D341Med (cell line): Measurements from ENCODE around the gene PLPPR5.

Experiments
- DNase-seq: peaks from one replicate; pipeline ENCODE4 v3.0.0; 2012; ENCODE audit warnings: low spot score

The PLPPR5 gene

DNA sequence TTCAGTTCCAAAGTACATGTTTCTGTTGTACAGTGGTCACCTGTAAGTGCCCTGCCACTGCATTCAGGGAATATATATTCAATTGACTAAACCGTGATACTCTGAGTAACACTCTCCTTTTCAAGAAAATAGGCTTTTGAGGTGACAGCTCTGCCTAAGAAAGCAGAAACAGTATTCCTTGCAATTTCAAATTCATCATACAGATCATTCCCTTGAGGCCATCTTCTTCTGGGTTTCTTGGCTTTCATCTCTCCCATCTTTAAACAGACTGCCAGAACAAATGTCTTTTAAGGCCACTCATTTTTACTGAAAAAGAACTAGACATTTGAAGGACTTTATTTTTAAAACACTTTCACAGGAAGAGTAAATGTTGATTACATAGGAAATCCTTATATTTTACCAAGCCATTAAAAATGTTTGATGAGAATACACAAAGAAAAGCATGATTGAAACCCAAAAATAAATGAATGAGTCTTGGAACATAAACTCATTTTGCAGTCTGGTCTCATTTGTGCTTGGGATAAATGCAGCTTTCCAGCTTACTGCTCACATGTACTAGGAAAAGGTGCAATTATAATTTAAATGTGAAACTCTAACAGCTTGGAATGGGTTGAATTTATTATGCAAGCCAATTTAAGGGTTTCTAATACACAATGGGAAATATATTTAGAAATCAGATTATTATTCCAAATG lies 34.7 kb downstream of the PLPPR5 start:
- no peak for DNase-seq

GRCh38 chr1:98967122-98967521 lies 37.5 kb downstream of the PLPPR5 start:
- no peak for DNase-seq

- DNase-seq: no peak
Observed at GRCh38 chr1:98965394-98965793, 39.3 kb downstream of the PLPPR5 start.

DNA sequence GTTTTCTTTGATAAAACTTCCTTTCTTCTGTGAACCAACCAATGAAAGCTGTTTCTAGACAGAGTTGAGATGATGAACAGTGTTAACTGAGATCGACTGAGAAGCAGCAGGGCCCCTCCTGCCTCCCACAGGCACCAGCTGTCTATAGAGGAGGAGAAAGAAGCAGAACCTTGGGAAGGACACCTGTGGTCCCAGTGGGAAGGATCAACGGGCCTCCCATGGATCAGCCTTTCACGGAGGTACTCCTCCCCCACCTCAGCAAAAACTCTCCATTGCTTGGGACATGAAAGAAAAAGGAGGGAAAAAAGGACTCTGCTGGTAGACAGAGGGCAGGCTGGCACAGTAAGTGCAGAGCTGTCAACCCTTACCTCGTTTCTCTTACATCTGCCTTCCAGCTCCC lies 40.5 kb downstream of the PLPPR5 start:
- DNase-seq: no peak

- no peak for DNase-seq
Observed at GRCh38 chr1:98963064-98963758, 41.5 kb downstream of the PLPPR5 start.

DNA sequence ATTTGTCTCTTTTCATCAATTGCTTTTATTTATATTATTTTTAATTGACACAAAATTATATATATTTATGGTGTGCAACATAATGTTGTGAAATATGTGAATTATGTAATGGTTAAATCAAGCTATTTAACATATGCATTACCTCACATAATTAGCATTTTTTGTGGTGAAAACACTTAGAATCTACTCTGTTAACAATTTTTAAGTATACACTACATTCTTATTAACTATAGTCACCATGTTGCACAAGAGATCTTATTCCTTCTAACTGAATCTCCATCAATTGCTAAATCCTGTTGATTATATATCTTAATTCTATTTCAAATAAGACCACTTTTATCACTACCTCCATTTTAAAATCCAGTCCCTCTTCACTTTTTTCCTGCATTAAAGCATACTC lies 42.5 kb downstream of the PLPPR5 start:
- no peak for DNase-seq

GRCh38 chr1:98949621-98950020 lies 55.0 kb downstream of the PLPPR5 start:
- peak; percentile 18 for DNase-seq

- no peak for DNase-seq
Observed at GRCh38 chr1:98949166-98949565, 55.5 kb downstream of the PLPPR5 start.

DNA sequence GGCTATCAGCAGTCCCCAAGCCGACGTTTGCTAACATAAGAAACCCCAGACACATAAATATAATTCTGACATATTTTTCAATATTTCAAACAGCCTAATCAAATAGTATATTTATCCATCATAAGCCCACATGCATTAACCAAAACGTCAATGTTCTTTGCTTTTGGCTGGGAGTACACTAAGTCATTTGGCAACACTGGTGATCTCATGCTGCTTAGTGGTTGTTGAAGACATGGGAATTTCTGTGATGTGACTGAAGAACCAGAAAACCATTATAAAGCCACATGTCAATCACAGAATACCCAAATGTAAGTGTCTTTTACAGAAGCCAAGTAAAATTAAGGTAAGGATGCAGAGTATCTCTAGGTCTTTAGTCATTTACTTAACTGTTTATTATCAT lies 57.6 kb downstream of the PLPPR5 start:
- DNase-seq: no peak

GRCh38 chr1:98940722-98941079 lies 64.0 kb downstream of the PLPPR5 start:
- no peak for DNase-seq

- DNase-seq: no peak
Observed at GRCh38 chr1:98940069-98940721, 64.5 kb downstream of the PLPPR5 start.

DNA sequence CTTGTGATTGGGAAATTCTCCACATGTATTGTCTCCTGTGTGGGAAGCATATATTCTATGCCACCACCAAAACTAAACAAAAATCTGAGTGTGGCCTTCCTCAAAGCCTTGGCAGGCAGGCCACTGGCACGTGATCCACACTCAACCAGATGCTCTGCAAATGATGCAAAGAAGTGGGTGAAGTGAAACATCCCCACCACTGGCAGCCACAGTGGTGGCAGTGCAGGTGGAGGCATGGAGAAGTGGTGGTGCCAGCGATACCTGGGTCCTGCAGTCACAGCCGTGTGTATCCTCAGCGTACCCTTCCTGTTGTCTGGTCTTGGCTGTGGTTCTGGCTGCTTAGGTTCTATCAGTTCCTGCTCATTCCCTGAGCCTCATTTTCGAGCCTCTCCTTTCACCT lies 65.2 kb downstream of the PLPPR5 start:
- DNase-seq: no peak

DNA sequence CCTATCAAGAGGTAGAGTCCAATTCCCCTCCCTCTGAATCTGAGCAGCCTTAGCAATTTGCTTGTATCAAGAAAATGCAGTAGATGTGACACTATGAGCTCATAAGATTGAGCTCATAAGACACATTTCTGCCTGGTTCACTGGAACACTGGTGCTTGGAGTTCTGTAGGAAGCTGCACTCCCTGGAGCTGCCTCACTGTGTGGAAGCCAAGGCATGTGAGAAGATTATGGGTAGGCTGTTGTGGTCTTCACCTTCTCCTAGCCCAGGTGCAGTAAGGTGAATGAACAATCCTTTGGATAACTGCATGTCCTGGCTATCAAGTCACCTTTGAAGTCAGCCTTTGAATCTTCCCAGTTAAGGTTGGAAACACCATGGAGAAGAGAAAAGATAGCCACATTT lies 67.3 kb downstream of the PLPPR5 start:
- DNase-seq: no peak

- DNase-seq: no peak
Observed at GRCh38 chr1:98932184-98932583, 72.5 kb downstream of the PLPPR5 start.

- no peak for DNase-seq
Observed at GRCh38 chr1:98931128-98931835, 73.4 kb downstream of the PLPPR5 start.

DNA sequence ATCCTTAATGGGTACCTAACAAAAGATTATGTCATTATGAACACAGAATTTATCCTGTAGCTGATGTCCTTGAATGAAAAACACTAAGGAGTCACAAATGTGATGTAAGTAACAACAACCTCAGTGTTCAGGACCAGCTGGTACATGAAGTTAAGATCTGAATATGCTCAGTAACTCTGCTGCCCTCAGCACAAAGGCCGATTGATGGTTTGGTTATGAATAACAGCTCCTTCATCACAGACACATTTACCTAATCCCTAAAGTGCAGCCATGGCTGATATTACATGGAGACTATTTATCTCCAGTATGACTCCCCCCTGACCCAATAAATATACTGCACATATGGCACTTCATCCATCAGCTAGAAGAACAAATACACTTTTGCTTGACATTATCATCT lies 75.2 kb downstream of the PLPPR5 start:
- peak; percentile 29 for DNase-seq

DNA sequence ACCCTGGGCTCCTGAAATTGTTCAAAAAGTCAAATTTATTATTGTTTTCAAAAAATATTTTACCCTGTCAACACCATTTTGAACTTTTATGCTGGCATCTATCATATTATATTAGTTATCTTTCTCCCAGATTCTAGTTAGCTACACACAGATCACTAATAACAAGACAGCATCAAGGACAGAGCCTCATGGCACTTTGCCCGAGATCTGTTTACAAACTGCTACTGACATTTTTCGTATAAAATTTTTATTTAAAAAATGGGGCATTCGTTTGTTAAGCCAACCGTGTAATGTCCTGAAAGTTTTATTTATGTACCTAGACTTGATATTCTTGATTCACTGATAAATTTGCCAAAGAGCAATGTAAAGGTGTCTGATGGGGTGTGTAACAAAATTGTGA lies 78.1 kb downstream of the PLPPR5 start:
- no peak for DNase-seq

DNA sequence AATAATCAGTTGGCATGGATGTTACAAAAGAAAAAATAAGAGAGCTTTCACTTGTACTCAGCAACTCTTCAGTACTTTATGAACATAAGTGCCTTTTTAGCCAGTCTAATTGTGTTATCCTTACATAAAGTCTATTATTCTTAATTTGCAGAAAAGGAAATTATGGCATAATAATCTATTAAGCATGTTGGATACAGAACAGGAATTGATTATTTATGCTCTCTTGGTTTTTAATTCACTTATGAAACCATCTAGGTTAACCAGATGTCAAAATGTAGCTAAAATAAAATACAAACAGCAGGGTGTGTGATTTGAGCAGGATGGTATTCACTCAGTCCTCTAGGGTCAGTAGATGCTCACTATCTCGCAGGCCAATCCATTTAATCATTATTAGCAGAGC lies 79.7 kb downstream of the PLPPR5 start:
- DNase-seq: no peak

GRCh38 chr1:98923667-98924066 lies 81.0 kb downstream of the PLPPR5 start:
- DNase-seq: no peak

DNA sequence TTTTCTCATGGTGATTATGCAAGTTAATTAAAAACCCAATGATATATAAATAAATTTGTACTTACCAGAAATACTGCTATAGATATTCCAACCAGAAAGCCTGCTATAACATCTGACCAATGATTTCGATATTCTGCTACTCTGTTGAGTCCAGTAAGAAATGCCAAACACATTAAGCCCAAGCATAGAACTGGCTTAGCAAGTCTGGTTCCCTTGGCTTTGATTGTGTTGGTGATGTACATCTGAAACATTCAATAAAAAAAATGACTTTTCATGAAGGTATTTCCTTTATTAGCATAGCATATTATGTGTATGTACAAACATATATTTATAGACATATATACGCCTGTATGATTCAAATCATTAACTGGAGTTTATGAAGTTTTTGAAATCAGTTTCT lies 82.8 kb downstream of the PLPPR5 start:
- no peak for DNase-seq

GRCh38 chr1:98920441-98921110 lies 84.1 kb downstream of the PLPPR5 start:
- no peak for DNase-seq

DNA sequence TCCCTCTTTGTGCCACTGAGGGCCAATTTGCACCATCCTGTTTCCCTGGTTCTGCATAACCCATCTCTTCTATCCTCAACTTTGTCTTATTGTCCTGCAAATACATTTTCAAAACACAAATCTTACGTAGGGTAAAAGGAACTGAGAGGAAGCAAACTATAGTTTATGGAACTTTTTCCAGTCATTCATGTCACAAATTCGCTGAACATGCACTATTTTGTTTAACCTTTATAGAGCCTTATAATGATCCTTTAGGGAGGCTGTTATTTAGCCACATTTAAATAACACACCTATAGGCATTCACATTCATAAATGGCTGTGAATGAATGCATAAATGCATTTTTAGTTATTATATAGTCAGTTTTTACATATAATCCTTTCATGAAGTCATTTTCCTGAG lies 85.0 kb downstream of the PLPPR5 start:
- DNase-seq: no peak
